Smooth muscle cell (in vitro differentiated cells): ENCODE measurements around the gene KIAA1614. TPM values are rescaled to one million over a fixed set of nuclear protein-coding genes. Genes with fewer than 3 reads are reported as not detected.
A peak's percentile ranks its signal among the peaks of the same experiment; 100 is the strongest.

Source experiments
- DNase-seq: peaks from one replicate; lab custom pipeline; 2025; ENCODE audit not compliant: unreplicated experiment; lab: John Stamatoyannopoulos, UW
- H2AFZ ChIP-seq: fragments of 200-600 bp; sonication (generic); 2 replicates; pipeline ENCODE4 v1.6.0; 2016; ENCODE audit warnings: antibody characterized with exemption, low read depth, mild to moderate bottlenecking
- H3F3A ChIP-seq: fragments of 200-600 bp; sonication (generic); 2 replicates; pipeline ENCODE4 v1.6.0; 2017; ENCODE audit warnings: antibody characterized with exemption, low read depth
- H3K27ac ChIP-seq: fragments of 200-600 bp; sonication (generic); 2 replicates; pipeline ENCODE4 v1.5.1; 2016; ENCODE audit warnings: low read depth, mild to moderate bottlenecking
- H3K27me3 ChIP-seq: fragments of 200-600 bp; sonication (generic); 2 replicates; pipeline ENCODE4 v1.6.1; 2016; ENCODE audit warnings: low read depth, mild to moderate bottlenecking
- H3K36me3 ChIP-seq: fragments of 200-600 bp; sonication (generic); 2 replicates; pipeline ENCODE4 v1.5.1; 2016; ENCODE audit warnings: low read depth
- H3K4me1 ChIP-seq: fragments of 200-600 bp; sonication (generic); 2 replicates; pipeline ENCODE4 v1.5.1; 2016; ENCODE audit warnings: low read depth
- H3K4me2 ChIP-seq: fragments of 200-600 bp; sonication (generic); 2 replicates; pipeline ENCODE4 v1.6.0; 2016; ENCODE audit warnings: mild to moderate bottlenecking
- H3K4me3 ChIP-seq: fragments of 200-600 bp; sonication (generic); 2 replicates; pipeline ENCODE4 v1.5.1; 2016; ENCODE audit warnings: mild to moderate bottlenecking
- H3K79me2 ChIP-seq: fragments of 200-600 bp; sonication (generic); 2 replicates; pipeline ENCODE4 v1.6.0; 2016; ENCODE audit warnings: low read depth, mild to moderate bottlenecking
- H3K9ac ChIP-seq: fragments of 200-600 bp; sonication (generic); 2 replicates; pipeline ENCODE4 v1.6.0; 2016; ENCODE audit warnings: low read depth
- H3K9me3 ChIP-seq: fragments of 200-600 bp; sonication (generic); replicated peaks from 2 replicates; pipeline ENCODE4 v1.5.1; 2016; ENCODE audit warnings: low read depth
- H4K20me1 ChIP-seq: fragments of 200-600 bp; sonication (generic); 2 replicates; pipeline ENCODE4 v1.6.0; 2016; ENCODE audit warnings: low read depth
- WGBS: methylation state at CpG from one replicate; pipeline ENCODE4 v1.1.7; 2016; ENCODE audit warnings: low lambda C conversion rate; 5-methylcytosine and 5-hydroxymethylcytosine counted together
- polyA plus RNA-seq: library from polyadenylated mRNA; unstranded; fragments of >200 nt; fragmentation: Nextera tagmentation; extraction: Ambion mirVana; gene quantifications from 2 replicates; pipeline ENCODE4 v1.2.1, GENCODE V29; 2016
- total RNA-seq: library from RNA; depleted of rRNA; stranded (reverse); fragments of >200 nt; gene quantifications from 2 replicates; pipeline ENCODE4 v1.2.3, GENCODE V29; 2014
- TF ChIP-seq, protein P1 (sequence below): fragments of 200-600 bp; sonication (generic); IDR thresholded peaks from 2 replicates; pipeline ENCODE4 v1.5.1; 2017; ENCODE audit warnings: borderline replicate concordance, mild to moderate bottlenecking, antibody characterized with exemption; ENCODE audit not compliant: insufficient read depth, poor library complexity, severe bottlenecking

KIAA1614 gene
- total and polyA plus RNA-seq, 2 experiments from 2014 or later = 2.9 to 3.2 TPM

DNA sequence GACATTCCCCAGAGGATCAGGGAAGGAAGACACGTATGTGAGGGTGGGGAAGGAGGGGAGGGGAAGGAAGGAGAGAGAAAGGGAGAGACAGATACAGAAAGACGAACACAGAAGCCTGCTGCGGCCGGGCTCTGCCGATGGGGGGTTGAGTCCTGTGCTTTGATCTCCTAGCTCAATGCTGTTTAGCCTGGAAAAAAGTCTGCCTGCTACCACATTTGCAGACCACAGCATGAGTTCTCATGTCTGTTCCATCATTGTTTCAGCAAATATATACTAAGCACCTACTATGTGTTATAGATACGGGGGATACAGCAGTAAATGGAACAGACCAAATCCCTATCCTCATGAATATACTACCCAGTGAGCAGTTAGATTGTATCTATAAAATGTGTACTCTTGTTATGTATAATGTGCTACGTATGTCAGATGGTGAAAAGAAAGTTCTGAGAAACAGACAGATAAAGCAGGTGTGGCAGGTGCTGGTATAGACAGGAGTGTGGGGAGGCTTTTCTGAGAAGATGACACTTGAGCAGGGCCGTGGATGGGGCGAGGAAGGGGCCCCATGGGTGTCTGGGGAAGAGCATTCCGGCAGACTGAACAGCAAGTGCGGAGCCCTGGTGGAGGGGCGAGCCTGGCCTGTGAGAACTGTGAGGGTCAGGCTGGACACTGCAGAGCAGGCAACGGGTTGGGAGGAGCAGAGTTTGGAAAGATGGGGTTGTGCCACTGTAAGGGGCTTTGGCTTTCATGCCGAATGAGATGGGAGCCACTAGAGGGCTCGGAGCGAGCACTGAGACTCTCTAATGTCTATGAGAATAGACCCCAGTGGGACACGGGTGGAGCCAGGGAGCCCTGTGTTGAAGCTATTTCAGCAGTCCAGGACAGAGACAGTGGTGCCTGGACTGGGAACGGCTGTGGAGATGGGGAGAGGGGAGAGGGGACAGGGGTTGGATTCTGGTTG, 34.1 kb downstream of the KIAA1614 start:
- no peaks in the 10 kb centered on the region for H3K9me3 ChIP-seq
- H3K36me3 ChIP-seq = no peaks in the 10 kb centered on the region
- peaks cover 9% of the 10 kb centered on the region for H3K4me1 ChIP-seq
- no peaks in the 10 kb centered on the region for H3K27me3 ChIP-seq
- H4K20me1 ChIP-seq = no peaks in the 10 kb centered on the region
- H3K9ac ChIP-seq = no peak overlapping the region
- DNase-seq = no peak
- no peaks in the 10 kb centered on the region for H3K79me2 ChIP-seq
- H2AFZ ChIP-seq = no peak overlapping the region
- H3F3A ChIP-seq = no peaks in the 10 kb centered on the region
- no peak overlapping the region for H3K4me3 ChIP-seq
- H3K4me2 ChIP-seq = no peak overlapping the region
- H3K27ac ChIP-seq = peak overlapping the region; percentile 90
- WGBS = 80% methylated on average over 18 of the region's 18 CpGs
- TF ChIP-seq, protein P1, sequence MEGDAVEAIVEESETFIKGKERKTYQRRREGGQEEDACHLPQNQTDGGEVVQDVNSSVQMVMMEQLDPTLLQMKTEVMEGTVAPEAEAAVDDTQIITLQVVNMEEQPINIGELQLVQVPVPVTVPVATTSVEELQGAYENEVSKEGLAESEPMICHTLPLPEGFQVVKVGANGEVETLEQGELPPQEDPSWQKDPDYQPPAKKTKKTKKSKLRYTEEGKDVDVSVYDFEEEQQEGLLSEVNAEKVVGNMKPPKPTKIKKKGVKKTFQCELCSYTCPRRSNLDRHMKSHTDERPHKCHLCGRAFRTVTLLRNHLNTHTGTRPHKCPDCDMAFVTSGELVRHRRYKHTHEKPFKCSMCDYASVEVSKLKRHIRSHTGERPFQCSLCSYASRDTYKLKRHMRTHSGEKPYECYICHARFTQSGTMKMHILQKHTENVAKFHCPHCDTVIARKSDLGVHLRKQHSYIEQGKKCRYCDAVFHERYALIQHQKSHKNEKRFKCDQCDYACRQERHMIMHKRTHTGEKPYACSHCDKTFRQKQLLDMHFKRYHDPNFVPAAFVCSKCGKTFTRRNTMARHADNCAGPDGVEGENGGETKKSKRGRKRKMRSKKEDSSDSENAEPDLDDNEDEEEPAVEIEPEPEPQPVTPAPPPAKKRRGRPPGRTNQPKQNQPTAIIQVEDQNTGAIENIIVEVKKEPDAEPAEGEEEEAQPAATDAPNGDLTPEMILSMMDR = no peak

DNA sequence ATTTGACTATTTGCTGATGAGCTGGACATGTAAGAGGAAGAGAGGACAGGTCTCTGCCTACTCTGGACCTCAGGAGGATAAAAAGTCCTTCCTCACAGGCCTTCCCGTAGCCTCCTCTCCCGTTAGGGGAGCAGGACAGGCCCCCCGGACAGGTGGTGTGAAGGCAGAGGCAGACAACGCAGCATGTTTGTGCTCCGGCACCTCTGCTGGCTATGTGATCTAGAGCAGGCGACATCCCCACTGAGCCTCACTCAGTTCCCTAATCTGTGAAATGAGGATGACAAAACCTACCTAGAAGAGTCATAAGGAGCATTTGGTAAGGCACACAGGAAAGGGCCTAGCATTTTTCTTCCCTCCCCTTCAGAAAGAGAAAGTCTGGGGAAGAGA, 34.8 kb downstream of the KIAA1614 start:
- no peaks in the 10 kb centered on the region for H3F3A ChIP-seq
- H3K9me3 ChIP-seq = no peaks in the 10 kb centered on the region

DNA sequence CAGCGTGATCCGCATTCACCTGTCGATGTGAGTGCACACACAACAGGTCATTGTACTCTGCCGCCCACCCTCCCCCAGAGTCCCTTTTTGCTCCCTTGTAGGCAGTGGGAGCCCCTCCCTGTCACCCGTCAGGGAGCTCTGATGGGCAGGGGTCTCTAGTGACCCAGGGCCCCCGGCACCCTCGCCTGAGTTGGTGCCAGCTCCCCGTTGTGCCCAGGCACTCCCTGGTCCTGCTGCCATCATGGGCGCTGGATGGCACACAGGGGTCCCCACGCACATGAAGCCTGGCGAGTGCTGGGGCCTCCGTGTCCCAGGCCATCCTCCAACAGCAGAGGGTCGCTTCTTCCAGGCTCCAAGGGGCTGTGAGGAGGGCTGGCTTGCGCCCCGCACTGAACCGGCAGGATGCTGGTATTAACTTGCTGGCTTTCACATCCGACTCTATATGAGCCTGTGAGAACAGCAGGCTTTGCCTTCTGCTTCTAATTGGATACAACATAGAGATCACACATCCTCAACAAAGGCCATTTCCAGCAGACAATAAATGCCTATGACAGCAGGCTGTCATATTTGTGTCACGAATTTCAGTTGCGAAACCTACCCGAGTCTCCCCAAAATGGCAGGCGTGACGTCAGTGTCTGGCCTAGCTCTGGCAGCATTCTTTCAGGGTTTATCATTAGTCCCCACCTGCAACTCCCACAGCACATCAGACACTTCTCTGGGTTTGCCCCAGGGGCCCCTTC, 35.4 kb downstream of the KIAA1614 start:
- Histone ChIP-seq H3K9me3 (no peaks in the 10 kb centered on the region), H4K20me1 (no peaks in the 10 kb centered on the region), H3F3A (no peaks in the 10 kb centered on the region), H3K79me2 (no peaks in the 10 kb centered on the region), H2AFZ (no peak overlapping the region), H3K4me1 (peaks cover 9% of the 10 kb centered on the region), H3K36me3 (no peaks in the 10 kb centered on the region), H3K27me3 (no peaks in the 10 kb centered on the region), H3K4me2 (no peak overlapping the region), H3K9ac (peak overlapping the region; percentile 60), H3K4me3 (no peak overlapping the region), H3K27ac (peak overlapping the region; percentile 90)
- 87% methylated on average over 22 of the region's 22 CpGs for WGBS
- TF ChIP-seq, protein P1 = no peak
- DNase-seq = no peak

More for the DNA sequence above, 34.8 kb downstream of the KIAA1614 start:
- Histone ChIP-seq H3K27me3 (no peaks in the 10 kb centered on the region), H2AFZ (no peak overlapping the region), H3K27ac (peak overlapping the region; percentile 90), H4K20me1 (no peaks in the 10 kb centered on the region), H3K4me2 (no peak overlapping the region), H3K9ac (no peak overlapping the region), H3K4me3 (no peak overlapping the region), H3K79me2 (no peaks in the 10 kb centered on the region), H3K36me3 (no peaks in the 10 kb centered on the region), H3K4me1 (peaks cover 9% of the 10 kb centered on the region)
- TF ChIP-seq, protein P1 = no peak
- DNase-seq = no peak
- WGBS = 91% methylated on average over 6 of the region's 6 CpGs
